CD4-positive, alpha-beta T cell treated with Interleukin-6 at 100 ng/mL for 8 hours (primary cell): ENCODE data around the gene LHCGR.
"Not testable (repeated sequence)": the region's sequence is repeated elsewhere in the genome, so short reads cannot be mapped to it uniquely, and the experiment has no call there.

Experiments used
- DNase-seq: peaks from one replicate; pipeline ENCODE4 v3.0.0-alpha.2; 2020; ENCODE audit warnings: mixed read lengths, low spot score

The LHCGR gene

DNA sequence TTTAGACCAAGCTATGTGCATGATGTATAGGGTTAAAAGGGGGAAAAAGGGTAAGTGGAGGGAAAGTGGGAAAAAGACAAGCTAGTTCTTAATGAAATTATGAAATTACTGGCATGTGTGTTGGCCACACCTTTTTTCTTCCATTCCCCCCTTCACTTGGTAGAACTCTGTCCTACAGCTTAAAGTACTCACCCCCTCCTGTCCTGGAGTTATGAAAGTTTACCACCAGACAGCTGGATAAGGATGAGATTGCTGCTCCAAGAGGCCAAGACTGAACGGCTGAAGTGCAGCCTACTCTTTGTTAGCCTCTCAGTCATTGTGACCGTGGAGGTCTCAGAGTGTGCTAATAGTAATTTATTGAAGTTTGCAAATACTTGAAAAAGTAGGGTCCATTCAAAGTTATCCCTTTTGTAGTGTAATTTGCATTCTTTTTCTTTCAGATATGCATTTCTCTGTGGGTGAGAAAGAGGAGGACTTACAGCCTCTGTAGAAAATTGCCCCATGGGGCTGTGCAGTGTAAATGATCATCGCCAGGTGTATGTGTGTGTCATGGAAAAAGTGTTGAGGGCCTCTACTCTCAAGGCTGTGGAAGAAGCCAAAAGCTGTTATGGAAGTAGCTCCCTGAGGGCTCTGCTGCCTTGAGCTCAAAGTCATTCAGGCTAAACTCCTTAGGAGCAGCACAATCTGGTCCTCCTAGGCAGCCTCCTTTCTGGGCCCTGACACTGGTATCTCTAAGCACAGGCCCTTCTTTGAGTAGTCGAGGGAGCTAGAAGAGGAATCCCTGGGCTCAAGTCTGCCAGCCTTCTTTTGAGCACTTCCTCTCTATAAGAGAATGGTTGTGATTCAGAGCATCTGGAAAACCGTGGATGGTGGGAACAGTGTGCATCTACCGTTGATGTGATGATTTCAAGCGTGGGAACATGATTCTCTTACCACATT, 46.2 kb downstream of the LHCGR start:
- DNase-seq, result no peak

DNA sequence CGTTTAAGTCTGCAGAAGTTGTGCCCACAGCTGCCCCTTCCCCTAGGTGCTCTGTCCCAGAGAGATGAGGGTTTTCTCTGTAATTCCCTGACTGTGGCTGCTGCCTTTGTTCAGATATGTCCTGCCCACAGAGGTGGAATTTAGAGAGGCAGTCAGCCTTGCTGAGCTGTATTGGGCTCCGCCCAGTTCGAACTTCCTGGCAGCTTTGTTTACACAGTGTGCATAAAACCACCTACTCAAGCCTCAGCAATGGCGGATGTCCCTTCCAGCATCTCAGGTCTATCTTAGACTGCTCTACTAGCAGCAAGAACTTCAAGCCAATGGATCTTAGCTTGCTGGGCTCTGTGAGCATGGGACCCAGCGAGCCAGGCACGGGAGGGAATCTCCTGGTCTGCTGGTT, 48.1 kb downstream of the LHCGR start:
- peak; percentile 35 for DNase-seq

DNA sequence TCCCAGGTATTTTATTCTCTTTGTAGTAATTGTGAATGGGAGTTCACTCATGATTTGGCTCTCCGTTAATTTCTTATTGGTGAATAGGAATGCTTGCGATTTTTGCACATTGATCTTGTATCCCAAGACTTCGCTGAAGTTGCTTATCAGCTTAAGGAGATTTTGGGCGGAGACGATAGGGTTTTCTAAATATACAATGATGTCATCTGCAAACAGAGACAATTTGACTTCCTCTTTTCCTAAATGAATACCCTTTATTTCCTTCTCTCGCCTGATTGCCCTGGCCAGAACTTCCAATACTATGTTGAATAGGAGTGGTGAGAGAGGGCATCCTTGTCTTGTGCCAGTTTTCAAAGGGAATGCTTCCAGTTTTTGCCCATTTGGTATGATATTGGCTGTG, 51.9 kb downstream of the LHCGR start:
- DNase-seq, result not testable (repeated sequence)

DNA sequence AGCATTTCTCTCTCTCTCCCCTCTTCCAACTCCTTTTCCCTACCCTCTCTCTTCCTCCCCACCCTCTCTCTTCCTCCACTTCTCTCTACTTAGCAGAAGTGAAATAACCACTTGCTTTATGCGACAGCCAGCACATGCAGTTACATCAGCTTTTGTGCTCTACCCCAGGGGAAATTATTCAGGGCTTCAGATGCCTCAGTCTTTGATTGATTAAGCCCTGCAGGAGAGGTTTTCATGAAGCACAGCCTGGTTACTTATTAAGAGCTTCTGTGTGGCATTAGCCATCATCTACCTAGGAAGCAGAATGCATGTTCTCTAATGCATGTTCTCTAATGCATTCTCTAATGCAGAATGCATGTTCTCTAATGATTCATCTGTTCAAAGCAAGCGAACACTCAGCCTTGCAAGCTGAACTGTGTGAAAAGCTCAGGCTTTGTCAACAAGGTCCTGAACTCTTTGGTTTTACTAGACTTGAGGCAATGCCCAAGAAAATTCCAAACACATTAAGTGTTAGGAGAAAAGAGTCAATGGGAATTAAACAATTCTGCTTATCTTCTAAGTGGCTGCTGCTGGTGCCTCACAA, 56.1 kb downstream of the LHCGR start:
- DNase-seq, result no peak

DNA sequence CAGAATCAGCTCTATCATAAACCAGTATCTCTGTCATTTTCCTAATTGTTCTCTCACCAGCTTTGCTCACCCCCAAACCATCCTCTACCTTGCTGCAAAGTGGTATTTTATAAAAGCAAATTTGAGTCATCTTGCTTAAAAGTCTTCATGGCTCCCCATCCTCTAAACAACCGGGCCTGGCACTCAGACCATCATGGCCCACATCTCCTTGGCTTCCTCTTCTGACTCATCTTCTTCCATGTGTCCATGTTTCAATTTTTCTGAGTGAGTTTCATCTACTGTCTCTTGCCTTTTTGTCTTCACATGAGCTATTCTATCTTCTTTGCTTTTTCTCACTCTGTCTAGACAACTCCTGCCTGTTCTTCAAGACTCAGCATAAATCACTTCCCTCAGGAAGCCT, 58.6 kb downstream of the LHCGR start:
- no peak for DNase-seq

DNA sequence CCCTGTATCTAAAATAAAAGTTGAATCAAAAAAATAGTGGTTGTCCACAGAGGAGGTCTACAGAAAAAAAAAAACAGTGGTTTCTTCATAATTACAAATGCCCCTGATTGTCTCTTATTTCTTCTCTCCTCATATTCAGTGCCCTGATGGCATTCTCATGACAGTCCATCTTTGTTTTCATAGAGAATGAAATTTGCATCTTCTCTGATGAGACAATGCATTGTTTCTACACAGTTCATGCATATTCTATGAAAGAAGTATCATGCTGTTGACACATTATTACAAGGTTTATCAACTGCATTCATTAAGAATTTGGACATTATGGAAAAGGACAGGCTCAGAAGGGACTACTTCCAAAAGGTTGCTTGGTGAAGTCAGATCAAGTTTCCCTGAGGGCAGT, 59.5 kb downstream of the LHCGR start:
- no peak for DNase-seq

DNA sequence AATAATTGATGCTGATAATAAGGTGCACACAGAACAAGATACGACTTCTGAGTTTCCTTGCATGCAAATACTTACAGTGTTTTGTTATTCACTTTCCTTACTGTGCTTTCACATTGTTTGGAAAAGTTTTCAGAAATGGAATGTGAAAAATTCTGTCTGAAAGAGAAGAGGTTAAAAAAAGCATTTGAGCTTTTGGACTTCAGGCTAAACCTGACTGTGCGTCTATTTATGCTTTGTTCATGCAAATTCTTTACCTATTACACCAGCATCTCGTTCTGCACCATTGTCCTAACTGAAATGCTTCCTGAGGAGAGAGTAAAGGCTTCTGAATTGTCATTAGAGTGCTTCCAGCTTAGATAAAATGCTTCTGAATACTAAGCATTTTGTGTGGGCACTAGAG, 61.4 kb downstream of the LHCGR start:
- DNase-seq, result no peak

DNA sequence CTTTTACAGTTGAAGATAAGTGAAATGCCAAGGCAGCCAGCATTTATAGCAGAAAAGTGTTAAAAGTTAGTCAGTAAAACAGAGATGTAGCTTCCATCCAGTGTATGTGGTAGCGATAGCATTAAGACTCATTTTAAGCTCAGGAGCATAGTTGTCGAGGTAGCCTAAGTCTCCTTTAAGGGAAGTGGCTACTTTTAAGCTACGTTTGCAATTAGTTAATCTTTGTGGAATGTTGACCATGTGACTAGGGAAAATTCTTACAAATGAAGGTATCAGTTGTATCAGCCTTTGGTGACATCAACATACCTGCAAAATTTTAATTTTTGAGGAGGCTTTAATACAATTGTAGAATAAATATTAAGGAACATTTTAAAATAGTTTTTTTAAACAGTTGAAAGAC, 61.9 kb downstream of the LHCGR start:
- no peak for DNase-seq

DNA sequence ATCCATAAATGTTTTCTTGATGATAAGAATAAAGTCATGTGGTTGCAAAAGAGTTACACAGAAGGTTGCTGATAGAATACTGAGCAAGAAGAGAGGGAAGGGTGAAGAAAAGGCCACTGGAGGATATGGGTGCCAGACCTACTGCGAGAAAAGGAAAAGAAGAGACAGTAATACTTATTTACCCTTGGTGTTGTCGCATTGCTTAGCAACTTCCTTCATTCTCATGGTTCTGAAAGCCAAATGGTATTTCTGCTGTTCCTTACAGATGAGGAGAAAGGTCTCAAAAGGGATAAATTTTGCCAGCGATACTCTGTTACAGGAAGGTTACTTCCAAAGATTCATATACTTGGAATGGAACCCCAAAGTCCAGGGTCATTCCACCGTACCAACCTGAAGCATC, 62.5 kb downstream of the LHCGR start:
- DNase-seq, result no peak

DNA sequence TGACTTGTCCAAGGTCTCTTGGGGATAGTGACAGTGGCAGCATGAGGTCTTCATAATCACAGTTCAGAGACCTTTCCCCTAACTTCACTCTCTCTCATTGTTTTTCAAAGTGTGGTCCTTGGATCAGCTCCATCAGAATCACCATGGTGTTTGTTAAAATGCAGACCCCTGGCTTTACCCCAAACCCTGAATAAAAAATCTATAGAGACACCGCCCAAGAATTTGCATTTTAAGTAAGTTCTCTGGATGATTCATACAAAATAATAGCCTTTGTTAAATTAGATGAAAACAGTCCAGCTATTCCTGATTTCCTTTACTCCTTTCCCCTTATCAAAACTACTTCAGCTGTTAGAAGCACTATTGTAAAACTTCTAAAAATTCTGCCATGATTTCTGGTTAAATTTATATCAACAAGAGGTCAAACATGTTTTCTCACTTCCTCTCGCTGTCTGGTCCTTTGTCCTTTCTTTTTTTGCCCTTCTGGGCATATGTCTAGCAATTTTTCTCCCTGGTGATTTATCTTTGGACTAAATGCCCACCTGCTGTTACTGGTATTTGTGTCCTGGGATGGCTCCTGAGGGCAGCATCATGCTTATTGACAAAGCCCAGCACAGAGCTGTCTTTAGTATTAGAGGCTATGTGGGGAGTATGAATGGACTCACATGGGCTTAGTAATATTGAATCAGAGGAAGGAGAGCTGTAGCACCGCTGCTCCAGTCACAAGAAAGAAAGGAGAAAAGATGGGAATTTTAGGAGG, 63.4 kb downstream of the LHCGR start:
- DNase-seq, result no peak

DNA sequence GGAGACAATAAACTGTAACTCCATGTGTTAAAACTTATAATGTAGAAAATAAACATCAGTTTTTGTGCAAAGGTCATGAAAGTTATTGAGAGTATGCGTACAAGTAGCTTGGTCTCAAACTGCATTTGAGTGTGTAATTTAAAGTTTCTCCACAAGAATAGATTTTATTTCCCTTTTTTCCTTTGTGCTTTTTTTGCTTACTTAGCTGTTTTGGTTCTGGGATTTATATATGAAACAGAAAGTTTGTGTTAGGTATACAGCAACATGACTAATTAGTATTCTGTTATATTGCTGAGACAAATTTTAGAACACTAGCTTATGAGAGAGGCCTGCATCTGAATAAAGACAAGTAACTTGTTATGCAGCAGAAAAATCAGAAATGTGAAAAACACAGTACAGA, 70.4 kb downstream of the LHCGR start:
- no peak for DNase-seq

DNA sequence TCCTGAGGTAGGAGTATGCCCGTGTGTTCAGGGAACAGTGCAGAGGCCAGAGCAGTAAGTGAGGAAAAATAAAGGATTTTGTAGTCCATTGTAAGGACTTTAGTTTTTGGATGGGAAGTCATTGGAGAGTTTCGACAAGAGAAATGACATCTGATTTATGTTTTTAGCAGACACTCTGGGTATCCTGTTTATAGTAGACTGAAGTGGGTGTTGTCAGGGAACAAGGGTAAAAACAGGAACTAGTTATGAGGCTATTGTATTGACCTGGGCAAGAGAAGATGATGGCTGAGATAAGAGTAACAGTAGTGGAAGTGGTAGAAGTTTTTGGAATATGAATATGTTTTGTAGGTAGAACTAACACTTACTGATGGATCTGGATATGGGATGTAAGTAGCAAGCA, 78.1 kb downstream of the LHCGR start:
- no peak for DNase-seq

DNA sequence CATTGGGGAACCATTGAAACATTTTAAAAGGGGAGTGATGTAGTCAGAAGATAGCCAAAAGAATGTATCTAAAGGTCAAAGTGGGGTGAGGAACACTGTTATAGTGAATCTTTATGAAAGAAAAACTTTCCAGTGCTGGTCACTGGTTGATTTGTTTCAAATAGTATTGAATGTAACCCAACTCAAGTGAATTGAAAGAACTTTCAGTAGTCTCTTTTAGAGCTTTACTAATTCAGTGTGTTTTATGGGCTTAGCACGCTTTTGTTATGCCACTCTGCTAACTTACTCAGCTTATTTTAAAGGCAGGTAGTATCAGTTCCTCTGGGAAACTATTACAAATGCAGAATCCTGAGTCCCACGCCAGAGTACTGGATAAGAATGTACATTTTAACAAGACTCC, 80.6 kb downstream of the LHCGR start:
- no peak for DNase-seq

DNA sequence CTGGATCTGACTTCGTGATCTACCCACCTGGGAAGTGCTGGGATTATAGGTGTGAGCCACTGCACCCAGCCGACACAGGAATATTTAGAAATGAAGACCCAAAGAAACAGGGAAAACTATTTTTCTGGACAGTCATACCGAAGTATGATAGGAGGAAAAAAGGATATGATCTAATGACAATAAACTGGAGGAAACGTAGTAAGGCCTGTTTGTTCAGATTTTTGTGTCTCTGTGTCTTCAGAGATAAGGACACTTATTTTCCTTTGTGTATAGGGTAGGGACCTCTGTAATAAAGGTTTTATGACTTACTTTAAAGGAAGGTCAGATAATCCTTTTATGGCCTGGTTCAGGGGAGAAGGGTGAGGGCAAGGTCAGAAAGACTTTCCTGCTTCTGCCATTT, 81.9 kb downstream of the LHCGR start:
- no peak for DNase-seq

DNA sequence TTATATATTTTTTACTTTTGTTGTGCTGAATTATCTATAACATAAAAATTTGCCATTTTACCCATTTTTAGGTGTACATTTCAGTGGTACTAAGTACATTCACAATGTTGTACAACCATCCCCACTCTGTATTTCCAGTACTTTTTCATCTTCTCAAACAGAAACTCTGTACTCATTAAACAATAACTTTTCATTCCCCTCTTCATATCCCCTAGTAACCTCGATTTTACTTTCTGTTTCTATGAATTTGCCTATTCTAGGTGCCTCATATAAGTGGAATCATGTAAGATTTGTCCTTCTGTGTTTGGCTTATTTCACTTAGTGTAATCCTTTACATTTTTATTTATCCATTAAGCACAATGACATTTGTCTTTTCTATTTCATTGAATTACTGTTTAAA, 86.5 kb downstream of the LHCGR start:
- DNase-seq, result no peak

DNA sequence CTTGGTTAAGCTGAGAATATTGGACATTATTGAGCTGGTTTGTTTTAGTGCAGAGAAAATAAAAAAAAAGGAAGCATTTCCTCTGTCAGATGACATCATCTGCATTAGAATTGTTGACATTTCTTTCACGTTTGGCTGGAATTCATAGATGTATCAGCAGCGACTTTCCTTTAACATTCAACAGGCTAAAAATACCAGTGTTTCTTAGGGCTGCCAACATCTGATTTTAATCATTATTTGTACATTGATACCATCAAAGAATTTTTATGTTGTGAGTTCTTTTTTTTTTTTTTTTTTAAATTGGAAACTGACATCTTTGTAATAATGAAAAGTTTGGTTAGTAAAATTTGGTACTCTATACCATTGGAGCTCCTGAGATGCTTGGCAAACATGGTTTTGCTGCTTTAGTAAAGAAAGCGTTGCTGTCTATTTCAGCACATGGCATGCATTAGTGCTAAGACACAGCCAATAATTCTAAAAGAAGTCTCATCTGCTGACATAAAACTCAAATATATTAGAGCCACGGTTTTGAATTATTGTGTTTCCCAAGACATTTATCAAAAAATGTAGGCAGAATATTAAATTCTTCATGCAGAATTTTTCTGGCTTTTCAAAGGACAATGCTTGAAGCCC, 104.2 kb downstream of the LHCGR start:
- no peak for DNase-seq

DNA sequence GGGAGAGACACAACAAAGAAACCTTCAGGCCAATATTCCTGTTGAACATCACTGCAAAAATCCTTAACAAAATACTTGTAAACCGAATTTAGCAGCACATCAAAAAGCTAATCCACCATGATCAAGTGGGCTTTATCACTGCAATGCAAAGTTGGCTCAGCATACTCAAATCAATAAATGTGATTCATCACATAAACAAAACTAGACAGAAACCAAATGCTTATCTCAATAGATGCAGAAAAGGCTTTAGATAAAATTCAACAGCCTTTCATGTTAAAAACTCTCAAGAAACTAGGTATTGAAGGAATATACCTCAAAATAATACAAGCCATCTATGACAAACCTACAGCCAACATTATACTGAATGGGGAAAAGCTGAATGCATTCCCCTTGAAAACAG, 117.3 kb downstream of the LHCGR start:
- no peak for DNase-seq
